Activated CD8-positive, alpha-beta memory T cell treated with anti-CD3 and anti-CD28 coated beads, Interleukin-2, amount 50 U/mL, for 48 hours (primary cell): ENCODE results near the gene DNAH9.
"Not testable (repeated sequence)": the region's sequence is repeated elsewhere in the genome, so short reads cannot be mapped to it uniquely, and the experiment has no call there.

Experiments
- DNase-seq: peaks from one replicate; pipeline ENCODE4 v3.0.0-alpha.2; 2020

DNAH9 gene

DNA sequence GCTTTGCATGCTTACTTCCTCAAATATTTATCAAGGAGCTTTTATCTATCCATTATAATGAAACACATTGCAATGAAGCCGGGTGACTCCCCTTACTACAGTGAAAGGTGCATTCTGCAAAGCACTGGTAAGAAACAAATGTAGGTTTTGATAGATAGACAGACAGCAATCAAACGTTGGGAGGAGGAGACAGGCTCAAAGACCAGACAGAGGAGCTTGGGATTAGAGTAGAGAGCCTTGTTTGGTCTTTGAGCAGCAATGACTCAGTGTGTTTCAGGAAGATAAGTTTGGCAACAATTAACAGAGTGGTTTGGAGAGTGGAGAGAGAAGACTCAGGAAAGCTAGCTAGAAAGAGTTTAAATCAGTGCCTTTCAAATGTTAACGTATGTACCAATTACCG lies 330.2 kb downstream of the DNAH9 start:
- DNase-seq = no peak

DNA sequence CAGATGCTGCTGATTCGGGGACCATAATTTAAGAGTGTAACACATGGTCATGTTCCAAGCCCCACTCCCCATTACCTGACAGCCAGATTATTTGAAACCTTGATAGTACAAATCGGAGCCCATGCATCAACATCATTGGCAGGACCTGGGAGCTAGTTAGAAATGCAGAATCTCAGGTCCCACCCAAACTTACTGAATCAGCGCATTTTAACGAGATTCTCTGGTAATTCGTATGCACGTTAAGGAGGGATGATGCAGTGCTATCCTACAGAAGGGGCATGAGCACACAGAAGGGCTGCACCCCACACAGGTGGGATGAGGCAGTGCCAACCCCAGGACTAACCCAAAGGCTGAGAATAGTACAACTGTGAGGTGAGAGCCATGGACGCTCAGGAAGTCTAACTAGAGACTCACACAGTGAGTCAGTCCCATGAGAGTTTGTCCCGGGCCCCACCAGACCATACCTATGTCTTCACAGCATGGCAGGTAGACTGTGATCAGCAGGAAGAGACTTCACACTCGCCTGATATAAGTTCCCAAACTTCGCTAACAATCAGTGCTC lies 334.1 kb downstream of the DNAH9 start:
- no peak for DNase-seq

DNA sequence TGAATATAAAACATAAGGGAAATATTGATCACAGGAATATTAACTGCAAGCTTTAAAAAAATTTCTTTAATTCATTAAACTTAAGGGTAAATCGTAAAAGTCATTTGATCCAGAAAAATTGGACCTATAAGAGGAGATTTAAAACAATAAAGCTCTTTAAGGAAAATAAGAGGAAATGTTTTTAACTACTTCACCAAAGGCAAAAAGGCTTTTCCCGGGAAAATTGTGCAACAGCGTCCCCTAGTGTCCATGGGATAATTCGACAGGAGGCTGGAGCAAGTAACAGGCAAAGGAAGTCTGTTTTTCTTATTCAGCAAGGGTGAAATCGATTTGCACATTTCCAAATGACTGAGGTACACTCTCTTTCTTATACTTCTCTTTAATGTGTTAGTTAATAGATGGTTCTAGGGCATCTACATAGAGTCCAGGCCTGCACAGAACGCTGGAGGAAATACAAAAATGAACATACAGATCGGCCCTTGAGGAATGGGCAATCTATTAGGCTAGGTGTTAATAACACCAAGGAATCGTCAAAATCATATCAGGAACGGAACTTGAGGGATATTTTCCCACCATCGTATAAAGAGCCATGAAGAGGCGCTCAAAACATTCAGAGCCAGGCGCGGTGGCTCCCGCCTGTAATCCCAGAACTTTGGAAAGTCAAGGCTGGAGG lies 337.6 kb downstream of the DNAH9 start:
- DNase-seq = peak; percentile 67

DNA sequence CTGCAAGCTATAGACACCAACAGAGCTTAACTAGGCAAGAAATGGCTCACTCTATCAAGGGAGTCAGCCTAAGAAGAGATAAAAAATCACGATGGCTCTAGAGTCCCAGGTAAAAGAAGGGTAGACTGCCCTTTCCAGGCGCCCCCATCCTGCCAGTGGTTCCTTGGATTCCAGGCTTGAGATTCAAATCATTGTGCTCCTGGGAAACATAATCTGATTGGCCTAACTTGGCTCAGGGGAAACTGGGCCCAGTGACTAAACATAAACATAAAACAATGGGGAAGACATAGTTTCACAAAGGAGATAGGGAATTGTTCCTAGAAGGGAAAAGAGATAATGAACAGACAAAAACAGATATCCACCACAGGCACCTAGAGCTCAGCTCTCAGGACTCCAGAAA lies 342.6 kb downstream of the DNAH9 start:
- no peak for DNase-seq

DNA sequence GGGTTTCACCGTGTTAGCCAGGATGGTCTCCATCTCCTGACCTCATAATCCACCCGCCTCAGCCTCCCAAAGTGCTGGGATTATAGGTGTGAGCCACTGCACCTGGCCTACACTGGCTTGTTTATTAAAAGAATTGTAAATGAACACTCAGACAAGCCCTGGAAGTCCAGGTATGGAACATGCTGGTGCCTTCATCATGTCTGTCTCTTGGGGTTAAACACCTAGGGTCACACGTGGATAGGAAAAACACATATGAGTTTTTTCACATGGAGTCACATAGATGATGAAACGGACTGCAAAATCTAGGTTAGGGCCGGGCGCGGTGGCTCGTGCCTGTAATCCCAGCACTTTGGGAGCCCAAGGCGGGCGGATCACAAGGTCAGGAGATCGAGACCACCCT lies 344.8 kb downstream of the DNAH9 start:
- DNase-seq = not testable (repeated sequence)

DNA sequence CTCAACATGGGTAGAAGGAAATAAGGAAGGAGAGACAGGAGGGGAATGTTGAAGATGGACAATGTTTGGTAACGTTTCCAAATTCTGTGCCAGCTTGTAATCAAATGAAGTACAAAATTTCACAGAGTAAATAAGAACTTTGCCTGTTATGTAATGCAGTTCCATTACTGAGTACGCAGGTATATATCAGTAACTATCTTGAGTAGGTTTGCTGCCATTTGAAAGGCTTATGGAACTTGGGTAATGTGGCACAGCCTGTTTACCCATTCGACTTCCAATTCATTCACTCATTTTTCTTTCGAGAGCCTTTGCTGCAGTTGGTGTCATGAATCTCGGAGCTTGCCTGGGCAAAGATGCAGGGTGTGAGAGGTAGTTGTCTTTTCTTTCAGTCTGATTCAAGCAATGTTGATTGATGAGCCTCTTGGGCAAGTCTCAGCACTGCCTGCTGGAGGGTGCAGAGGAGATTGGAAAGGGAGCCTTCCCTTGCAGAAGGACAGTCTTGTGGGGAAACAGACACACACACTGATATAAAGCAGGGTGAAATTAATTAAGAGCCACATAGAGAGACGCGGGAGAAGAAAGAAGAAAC lies 345.6 kb downstream of the DNAH9 start:
- no peak for DNase-seq

DNA sequence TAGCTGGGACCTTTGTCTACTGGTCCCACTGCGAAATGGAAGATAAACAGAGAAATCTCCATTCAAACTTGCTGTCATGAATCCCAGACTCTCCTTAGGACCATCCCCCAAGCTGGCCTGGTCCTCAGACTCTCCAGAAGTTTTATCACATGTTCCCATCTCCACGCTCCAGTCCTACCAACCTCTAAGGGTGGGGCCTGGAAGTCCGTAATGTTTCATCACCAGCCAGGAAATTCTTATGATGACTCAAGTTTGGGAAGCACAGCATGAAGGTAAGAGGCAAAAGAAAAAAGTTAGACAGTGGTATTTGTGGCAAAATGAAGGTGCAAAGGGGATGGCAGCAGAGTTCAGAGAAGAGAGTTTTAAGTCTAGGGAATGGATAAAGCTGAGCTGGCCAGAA lies 346.3 kb downstream of the DNAH9 start:
- DNase-seq = no peak

DNA sequence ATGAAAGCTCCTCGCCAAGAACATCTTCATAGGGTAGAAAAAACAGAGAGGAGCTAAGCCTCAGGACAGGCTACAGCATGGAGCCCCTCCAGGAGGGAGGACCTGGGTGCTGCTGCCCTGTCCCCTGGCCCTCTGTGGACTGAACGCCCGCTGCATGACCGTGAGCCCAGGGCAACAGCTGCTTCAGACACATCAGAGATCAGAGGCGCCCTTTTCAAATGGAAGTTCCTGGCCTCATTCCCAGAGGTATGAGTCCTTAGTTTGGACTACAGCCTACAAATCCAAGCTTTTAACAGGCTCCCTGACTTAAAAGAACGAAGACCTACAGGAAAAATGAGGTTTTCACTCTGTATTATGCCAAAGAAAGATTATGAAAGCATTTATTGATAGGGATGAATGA lies 350.5 kb downstream of the DNAH9 start:
- DNase-seq = no peak

DNA sequence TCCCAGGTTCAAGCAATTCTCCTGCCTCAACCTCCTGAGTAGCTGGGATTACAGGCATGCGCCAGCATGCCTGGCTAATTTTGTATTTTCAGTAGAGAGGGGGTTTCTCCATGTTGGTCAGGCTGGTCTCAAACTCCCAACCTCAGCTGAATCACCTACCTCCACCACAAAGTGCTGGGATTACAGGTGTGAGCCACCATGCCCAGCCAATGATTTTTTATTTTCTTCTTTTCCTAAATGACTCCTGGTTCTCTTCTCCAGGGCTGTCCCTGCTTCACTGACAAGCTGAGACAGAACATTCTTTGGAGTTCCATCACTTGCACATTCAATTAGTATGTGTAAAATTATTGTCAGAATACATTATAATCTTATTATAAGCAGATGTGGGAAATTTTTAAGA lies 351.3 kb downstream of the DNAH9 start:
- not testable (repeated sequence) for DNase-seq

DNA sequence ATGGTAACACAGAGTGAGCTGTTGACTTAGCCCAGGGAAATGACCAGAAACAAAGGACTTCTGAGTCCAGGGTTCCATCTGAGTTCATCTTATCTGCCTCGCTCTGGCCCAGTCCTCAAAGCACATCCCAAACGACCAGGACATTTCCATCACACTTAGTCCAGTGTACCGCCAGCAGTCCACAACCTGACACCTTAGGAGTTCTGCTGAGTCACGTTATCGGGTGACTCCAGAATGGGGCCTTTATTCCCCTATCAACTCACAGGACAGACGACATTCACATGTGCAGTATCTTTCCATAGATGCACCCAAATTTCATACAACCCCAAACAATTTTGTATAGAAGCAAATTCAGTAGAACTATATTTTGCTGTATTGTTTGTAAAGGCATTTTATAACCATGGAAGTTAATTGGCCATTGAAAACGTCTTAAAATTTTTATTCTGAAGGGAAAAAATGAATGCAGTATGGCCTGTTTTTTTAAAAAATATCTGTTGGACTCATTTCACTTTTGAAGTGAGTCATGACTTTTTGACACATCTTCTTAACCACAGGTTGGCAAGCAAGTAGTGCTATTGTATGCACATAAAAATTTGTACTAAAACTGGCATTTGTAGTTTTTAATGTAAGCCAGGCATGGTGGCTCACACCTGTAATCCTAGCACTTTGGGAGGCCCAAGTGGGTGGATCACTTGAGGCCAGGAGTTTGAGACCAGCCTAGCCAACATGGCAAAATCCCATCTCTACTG lies 352.7 kb downstream of the DNAH9 start:
- no peak for DNase-seq

DNA sequence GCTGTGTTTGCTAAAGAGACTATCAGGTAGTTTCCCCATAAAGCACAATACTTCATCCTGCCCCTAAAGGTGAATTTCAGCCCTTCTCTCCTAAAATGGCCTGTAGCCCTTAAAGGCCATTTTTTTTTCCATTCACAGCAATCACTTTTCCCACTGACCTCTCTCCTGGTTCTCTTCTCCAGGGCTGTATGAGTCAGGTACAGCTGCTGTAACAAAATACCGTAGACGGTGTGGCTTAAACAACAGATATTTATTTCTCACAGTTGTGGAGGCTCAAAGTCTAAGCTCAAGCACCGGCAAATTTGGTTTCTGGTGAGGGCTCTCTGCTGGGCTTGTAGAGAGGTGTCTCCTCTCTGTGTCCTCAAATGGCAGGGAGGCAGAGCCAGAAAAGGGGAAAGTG lies 354.3 kb downstream of the DNAH9 start:
- no peak for DNase-seq

DNA sequence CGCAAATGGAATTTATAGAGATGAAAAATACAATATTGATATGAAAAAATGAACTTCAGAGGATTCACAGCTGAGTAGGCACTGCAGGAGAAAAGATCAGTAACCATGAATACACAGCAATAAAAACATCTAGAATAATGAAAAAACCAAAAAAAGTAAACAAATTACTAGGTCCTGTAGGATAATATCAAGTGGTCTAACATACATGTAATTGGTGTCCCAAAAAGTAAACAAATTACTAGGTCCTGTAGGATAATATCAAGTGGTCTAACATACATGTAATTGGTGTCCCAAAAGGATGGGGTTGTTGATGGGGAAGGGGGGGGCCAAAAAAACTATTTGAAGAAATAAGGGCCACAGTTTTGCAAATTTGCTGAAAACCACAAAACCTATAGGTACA lies 355.7 kb downstream of the DNAH9 start:
- DNase-seq = no peak

DNA sequence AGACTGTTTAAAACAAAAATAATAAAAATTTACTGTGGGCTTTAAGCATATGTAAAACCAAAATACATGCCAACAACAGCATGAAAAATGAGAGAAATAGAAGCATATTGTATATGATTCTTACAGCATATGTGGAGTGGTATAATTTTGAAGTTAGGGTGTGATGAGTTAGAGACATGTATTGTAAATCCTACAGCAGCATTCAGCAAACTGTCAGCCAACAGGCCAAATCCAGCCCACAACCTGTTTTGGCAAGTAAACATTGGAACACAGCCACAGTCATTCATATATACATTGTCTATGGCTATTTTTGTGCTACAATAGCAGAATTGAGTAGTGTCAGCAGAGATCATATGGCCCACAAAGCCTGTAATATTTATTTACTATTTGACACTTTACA lies 356.7 kb downstream of the DNAH9 start:
- DNase-seq = no peak

DNA sequence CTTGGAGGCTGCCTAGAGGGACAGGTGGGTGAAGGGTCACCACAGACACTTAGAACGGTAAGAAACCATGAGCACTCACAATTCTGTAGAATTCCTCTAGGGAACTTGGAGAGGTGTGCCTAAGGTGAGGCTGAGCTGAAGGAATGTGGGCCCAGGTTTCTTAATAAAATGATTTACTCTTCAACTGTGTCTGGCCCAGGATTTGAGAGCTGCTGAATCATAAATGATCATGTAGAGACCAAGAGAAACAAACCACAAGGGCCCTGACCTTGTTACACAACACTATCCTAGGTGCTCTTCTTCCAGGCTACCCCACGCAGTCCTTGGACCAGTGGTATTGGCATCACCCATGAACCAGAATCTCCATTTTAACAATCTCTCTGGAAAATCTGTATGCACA lies 371.3 kb downstream of the DNAH9 start:
- no peak for DNase-seq

DNA sequence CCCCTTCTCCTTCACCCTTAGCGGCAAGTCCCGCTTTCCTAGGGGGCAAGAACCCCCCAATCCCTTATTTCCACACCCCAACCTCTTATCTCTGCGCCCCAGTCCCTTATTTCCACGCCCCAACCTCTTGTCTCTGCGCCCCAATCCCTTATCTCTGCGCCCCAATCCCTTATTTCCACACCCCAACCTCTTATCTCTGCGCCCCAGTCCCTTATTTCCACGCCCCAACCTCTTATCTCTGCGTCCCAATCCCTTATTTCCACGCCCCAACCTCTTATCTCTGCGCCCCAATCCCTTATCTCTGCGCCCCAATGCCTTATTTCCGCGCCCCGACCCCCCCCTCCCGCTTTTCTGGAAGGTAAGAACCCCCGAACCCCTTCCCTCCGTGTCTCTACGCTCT lies 374.5 kb downstream of the DNAH9 start:
- DNase-seq = not testable (repeated sequence)

DNA sequence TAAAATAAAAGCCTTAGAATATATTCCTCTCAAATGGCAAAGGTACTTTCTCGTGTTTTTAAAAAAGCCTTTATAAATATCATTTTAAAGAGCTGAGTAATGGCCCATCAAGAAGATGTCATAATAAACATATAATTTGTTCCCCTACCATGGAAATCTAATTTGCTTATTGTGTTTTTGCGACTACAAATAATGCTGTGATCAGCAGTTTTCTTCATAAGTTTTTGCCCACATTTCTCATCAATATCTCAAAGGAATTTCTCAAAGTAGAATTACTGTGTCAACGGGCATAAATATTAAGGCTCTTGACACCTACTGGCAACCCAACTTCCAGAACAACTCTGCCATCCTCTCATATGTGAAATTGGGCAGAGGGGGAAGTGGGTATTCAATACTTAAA lies 381.5 kb downstream of the DNAH9 start:
- DNase-seq = no peak

DNA sequence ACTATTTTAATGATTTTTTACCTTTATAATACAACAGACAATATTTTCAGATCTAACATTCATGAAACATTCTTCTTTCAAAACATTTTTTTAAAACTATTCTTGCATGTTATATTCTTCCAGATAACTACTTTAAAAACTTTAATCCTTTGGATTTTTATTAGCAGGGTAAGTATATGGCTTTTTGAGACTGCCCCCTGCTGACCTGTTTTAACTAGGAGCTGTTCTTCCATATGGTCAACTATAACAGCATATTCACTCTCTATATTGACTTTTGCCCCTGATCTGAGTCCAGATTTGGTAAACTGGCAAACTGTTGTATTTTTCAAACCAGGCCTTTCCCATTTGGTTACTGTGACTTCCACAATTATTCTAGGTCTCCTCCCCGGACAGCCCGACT lies 382.5 kb downstream of the DNAH9 start:
- DNase-seq = no peak

DNA sequence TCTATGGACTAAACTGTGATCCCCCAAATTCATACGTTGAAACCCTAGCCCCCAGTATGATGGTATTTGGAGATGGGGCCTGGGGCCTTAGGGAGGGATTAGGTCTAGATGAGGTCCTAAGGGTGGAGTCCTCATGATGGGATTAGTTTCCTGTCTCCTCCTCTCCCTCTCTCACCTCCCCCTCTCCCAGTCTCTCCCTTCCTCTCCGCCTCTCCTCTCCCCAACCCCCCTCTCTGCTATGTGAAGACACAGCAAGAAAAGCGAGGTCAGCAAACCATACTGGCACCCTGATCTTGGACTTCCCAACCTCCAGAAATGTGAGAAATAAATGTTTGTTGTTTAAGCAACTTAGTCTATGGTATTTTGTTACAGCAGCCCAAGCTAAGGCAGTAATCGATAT lies 383.6 kb downstream of the DNAH9 start:
- no peak for DNase-seq

DNA sequence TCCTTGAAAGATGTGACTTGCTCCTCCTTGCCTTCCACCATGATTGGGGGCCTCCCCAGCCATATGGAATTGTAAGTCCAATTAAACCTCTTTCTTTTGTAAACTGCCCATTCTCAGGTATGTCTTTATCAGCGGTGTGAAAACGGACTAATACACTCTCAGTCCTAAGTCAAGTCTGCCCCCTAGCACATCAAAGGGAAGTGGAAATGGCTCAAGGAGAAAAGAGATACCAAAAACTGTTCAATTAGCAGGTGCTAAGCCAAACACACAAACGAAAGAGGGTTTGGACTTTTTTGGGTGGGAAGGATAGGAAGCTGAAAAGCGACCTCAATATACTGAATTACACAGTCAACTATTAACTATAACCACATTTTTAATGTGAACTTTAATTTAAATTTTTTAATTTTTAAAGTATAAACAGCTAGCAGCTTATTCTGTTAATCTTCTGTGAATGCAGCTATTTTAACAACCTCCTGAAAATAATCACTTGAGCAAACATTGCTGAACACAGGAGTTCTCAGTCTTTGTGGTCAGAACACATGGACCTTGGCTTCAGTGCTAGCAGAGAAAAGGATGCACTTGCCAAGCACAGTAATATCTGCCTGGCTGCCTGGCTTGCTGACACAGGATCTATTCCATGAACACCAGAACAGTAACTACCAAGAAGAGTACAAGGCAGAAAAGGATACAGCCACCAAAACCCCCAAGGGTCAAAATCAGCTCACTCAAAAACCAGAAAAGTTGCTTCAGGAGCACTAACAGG lies 388.1 kb downstream of the DNAH9 start:
- no peak for DNase-seq

DNA sequence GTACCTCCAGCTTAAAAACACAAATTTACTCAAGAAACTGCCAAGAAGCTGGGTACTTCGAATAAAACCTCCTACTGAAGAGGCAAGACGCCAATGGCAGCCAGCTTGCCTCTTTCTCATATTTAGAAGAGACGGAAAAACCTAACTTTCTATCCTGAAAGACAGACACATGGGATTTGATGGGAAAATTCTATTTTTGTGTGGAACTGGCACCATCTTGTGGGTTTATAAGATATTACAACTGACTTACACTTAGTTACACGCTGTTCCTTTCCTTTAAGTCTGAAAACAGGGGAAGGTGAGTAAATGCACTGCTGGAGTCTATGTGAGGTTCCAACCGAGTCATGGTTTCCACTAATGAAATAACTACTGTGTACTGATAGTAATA lies 388.7 kb downstream of the DNAH9 start:
- no peak for DNase-seq

DNA sequence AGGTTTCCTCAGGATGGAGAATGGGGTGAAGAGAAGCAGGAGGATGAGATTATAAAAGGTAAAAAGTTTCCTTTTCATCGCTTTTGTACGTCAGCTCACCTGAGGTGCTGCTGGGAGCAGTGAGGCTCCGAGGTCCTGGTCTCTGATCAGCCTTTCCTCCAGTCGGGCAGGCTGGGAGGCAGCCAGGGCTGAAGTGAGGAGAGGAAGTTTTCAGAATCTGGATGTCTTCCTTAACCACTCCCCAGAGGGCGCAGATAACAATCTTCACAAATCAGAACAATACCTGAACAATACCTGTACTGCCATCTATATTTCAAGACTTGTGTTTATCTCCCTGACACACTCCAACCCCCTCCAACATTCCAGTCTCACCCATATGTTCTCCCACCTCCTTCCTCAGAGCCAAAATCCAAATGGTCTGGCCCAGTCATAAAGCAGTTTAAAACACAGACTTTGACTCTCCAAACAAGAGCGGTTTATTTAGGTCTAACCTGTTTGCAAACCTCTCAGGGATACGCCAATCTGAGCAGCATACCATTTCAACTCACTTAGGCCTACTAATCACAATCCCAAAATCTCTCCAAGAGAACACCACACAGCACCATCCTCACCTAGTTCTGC lies 392.2 kb downstream of the DNAH9 start:
- no peak for DNase-seq

DNA sequence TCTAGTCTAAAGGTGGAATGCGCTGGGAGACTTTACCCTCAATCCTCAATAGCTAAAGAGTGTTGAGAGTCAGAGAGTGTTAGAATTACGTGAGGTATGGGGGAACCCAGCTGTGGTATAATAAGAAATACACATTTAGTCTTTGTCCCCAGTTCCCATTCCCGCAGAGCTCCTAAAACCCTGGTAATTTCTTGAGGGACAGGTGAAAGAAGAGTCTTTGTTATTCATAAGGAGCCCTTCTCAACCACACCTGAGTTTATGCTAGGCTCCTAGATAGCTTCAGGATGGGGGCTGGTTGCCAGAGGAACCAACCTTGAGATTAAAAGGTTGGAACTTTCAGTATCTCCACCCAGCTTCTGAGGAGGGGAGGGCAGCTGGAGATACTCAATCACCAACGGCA lies 393.2 kb downstream of the DNAH9 start:
- no peak for DNase-seq

DNA sequence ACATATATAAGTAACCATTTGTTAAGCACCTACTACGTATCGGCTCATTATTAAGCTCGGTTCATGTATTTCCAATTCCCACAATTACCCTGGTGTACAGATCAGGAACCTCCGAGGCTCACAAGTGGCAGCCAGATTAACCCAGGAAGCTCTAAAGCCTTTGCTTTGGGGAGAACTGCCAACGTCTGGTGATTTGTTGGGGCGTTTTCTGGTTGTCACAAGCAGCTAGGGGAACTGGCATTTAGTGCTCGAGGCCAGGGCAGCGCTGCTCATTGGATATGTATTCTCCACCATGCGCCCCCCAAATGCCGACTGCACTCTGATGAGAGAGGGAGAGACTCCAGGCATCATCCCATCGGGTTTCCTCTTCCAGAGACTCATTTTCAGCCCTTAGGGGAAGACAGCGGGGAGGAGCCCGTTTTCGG lies 398.5 kb downstream of the DNAH9 start:
- no peak for DNase-seq
